Spleen (tissue), 7 donors: ENCODE results near the gene CAV1.

Experiments
- POLR2A ChIP-seq, 3 donors: fragments of 450-650 bp; IDR thresholded peaks; one replicate each; pipeline ENCODE4 v1.5.1; 2017; ENCODE audit warnings: antibody characterized with exemption in 3 of 3, mild to moderate bottlenecking in 1 of 3
- TF ChIP-seq, protein P1 (sequence below), 11 experiments: fragments of 200-600 bp in 7 of 11; fragments of 450-650 bp in 4 of 11; sonication (generic) in 4 of 11; IDR thresholded peaks in 8 of 11; conservative IDR thresholded peaks in 3 of 11; 1 replicate in 7 of 11; 2 replicates in 4 of 11; pipeline versions ENCODE4 v1.4.0 to v1.8.0; 2016 to 2021; ENCODE audit warnings: antibody characterized with exemption in 11 of 11, inconsistent platforms in 4 of 11, mild to moderate bottlenecking in 1 of 11
- donor health status: DM: no; HTN: no; CAD: no; lungs with moderate emphysema.
- donor health status: DM: no; HTN: no; CAD: no.
- donor health status: DM: no; HTN: no; CAD: no.

DNA sequence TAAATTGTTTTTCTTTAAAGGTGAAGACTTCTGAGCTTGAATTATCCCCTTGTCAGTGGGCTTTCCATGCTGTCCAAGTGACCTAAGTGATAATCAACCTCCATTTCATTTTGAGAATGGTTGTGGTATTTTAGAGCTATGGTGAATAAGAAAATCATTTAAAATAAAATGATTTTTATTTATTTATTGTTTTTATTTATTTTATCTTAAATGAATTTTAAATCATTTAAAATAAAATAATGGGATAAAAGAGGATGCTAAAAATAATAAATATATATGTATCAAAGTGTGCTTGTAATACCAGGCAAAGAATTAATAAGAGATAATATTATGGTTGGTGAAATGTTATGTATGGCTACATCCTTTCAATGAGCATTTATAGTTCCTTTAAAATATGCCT, 24.5 kb downstream of the CAV1 start:
- TF ChIP-seq, protein P1, sequence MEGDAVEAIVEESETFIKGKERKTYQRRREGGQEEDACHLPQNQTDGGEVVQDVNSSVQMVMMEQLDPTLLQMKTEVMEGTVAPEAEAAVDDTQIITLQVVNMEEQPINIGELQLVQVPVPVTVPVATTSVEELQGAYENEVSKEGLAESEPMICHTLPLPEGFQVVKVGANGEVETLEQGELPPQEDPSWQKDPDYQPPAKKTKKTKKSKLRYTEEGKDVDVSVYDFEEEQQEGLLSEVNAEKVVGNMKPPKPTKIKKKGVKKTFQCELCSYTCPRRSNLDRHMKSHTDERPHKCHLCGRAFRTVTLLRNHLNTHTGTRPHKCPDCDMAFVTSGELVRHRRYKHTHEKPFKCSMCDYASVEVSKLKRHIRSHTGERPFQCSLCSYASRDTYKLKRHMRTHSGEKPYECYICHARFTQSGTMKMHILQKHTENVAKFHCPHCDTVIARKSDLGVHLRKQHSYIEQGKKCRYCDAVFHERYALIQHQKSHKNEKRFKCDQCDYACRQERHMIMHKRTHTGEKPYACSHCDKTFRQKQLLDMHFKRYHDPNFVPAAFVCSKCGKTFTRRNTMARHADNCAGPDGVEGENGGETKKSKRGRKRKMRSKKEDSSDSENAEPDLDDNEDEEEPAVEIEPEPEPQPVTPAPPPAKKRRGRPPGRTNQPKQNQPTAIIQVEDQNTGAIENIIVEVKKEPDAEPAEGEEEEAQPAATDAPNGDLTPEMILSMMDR (IDR thresholded peaks at IDR 0.05 in 8 of 11, conservative IDR thresholded peaks at IDR 0.05 in 3 of 11) = no peak
- TF ChIP-seq POLR2A (IDR thresholded peaks at IDR 0.05) = no peak
